ENCODE measurements around the gene TAS1R1.

TAS1R1 gene

GRCh38 chr1:6554907-6555778 is at the start of gene TAS1R1:
Gene TAS1R1 (plus strand): TSS chr1:6555307. CDS start chr1:6555374, 67 bp downstream.
- DNase-seq (ENCODE audit: low spot score in 2 of 2) (no peak), ATAC-seq (ENCODE audit: low read depth) (no peak)
- Mint-ChIP-seq H3K27me3 (no peaks in the 10 kb centered on the region), H3K4me1 (peaks cover 12% of the 10 kb centered on the region), H3K4me3 (peak within 1 kb of the TSS; percentile 83), H3K27ac (peak within 1 kb of the TSS; percentile 82), H3K9me3 (no peaks in the 10 kb centered on the region), H3K36me3 (peaks cover 3% of the 10 kb centered on the region)

DNA sequence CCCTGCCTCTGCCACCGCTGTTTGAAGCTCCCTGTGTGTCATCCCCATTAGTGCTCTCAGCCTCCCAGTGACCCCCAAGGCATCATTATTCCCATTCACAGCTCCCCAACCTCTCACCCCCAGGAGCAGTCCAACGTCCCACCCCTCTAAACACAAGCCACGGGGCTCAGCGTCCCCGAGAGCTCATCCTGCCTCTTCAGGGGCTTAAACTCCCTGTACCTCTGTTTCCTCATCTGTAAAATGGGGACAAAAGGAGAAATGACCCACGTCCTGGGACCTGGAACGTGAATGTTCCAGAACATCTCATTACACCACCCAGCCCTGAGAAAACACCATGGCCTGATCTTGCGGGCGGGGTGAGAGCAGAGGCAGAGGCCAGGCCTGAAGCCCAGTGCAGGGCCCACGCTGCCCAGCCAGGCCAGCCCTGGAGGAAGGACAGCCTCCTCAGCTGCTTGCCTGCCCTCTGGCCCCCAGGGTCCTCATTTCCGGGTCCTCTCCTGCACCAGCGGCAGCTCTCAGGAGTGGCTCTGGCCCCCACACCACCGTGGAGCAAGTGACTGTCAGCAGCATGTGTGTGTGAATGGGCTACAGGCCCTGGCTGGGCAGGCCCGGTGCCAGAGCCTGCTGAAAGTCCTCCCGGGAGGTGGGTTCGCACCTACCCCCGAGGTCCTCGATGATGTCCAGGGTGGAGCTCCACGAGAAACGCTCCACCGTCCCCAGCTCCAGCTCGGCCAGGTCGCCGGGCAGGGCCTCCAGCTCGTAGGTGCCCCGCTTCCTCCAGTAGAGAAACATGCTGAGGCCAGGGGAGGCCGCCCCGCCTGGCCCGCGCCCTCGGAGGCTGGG is 49.5 kb upstream of the TAS1R1 start:
- no peak for DNase-seq (ENCODE audit: low spot score in 2 of 2)

GRCh38 chr1:6506210-6507036 is 48.7 kb upstream of the TAS1R1 start:
- ATAC-seq (ENCODE audit: low read depth) = no peak
- Mint-ChIP-seq H3K4me3 (no peak overlapping the region), H3K27ac (no peak overlapping the region), H3K4me1 (no peaks in the 10 kb centered on the region), H3K27me3 (peaks cover 17% of the 10 kb centered on the region), H3K36me3 (no peaks in the 10 kb centered on the region), H3K9me3 (no peaks in the 10 kb centered on the region)
- no peak for DNase-seq (ENCODE audit: low spot score in 2 of 2)

More for the DNA sequence above, 49.5 kb upstream of the TAS1R1 start:
- no peak for ATAC-seq (ENCODE audit: low read depth)
- Mint-ChIP-seq H3K27me3 (peaks cover 23% of the 10 kb centered on the region), H3K4me1 (no peaks in the 10 kb centered on the region), H3K36me3 (no peaks in the 10 kb centered on the region), H3K27ac (no peak overlapping the region), H3K4me3 (no peak overlapping the region), H3K9me3 (no peaks in the 10 kb centered on the region)

DNA sequence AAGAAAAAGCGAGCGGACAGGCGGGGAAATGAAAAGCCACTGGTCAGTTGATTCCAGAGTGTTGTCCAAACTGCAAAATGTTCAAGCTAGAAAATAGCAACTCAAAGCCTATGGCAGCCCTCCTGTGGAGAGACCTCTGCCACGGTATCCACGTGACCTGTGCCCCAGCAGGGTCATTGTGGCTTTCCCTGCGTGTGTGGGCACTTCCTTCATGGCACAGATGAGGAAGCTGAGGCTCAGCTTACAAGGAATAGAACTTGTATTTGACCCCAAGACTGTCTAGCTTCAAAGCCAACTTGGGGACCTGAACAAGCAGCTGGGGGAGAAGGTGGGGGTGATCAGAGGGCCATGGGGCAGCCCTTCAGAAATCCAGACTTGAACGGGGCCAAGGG is 48.1 kb upstream of the TAS1R1 start:
- Mint-ChIP-seq H3K36me3 (no peaks in the 10 kb centered on the region), H3K27ac (no peak overlapping the region), H3K9me3 (no peaks in the 10 kb centered on the region), H3K27me3 (peaks cover 14% of the 10 kb centered on the region), H3K4me3 (no peak overlapping the region), H3K4me1 (no peaks in the 10 kb centered on the region)
- ATAC-seq (ENCODE audit: low read depth) (no peak), DNase-seq (ENCODE audit: low spot score in 2 of 2) (no peak)

- H3K27me3 Mint-ChIP-seq = peaks cover 14% of the 10 kb centered on the region
- no peaks in the 10 kb centered on the region for H3K9me3 Mint-ChIP-seq
- H3K36me3 Mint-ChIP-seq = no peaks in the 10 kb centered on the region
- no peak overlapping the region for H3K4me3 Mint-ChIP-seq
- no peak for DNase-seq (ENCODE audit: low spot score in 2 of 2)
- no peak overlapping the region for H3K27ac Mint-ChIP-seq
- ATAC-seq (ENCODE audit: low read depth) = no peak
- H3K4me1 Mint-ChIP-seq = no peaks in the 10 kb centered on the region
These were observed 47.6 kb upstream of the TAS1R1 start for GRCh38 chr1:6507461-6507911.

GRCh38 chr1:6508154-6508815 is 46.8 kb upstream of the TAS1R1 start:
- no peak for ATAC-seq (ENCODE audit: low read depth)
- Mint-ChIP-seq H3K9me3 (no peaks in the 10 kb centered on the region), H3K4me1 (no peaks in the 10 kb centered on the region), H3K27me3 (peaks cover 14% of the 10 kb centered on the region), H3K4me3 (no peak overlapping the region), H3K36me3 (no peaks in the 10 kb centered on the region), H3K27ac (no peak overlapping the region)
- no peak for DNase-seq (ENCODE audit: low spot score in 2 of 2)

DNA sequence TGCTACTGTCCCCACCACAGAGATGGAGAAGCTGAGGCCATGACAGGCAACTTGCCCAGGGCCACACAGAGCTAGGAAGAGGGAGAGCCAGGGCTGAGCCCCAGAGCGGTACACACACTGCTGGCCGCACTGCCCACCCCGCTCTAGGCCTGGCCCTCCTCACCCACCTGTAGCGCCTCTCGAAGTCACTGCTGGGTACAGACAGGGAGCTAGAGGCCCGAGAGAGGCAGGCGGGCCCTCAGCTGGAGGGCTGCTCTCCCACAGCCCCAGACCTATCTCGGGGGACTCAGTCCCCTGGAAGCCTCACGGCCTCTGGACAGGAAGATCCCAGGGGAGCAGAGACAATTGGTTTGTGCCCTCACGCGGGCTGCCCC is 46.3 kb upstream of the TAS1R1 start:
- H3K27me3 Mint-ChIP-seq = peaks cover 14% of the 10 kb centered on the region
- no peak overlapping the region for H3K27ac Mint-ChIP-seq
- no peak for ATAC-seq (ENCODE audit: low read depth)
- no peak overlapping the region for H3K4me3 Mint-ChIP-seq
- H3K9me3 Mint-ChIP-seq = no peaks in the 10 kb centered on the region
- no peaks in the 10 kb centered on the region for H3K4me1 Mint-ChIP-seq
- DNase-seq (ENCODE audit: low spot score in 2 of 2) = no peak
- no peaks in the 10 kb centered on the region for H3K36me3 Mint-ChIP-seq

DNA sequence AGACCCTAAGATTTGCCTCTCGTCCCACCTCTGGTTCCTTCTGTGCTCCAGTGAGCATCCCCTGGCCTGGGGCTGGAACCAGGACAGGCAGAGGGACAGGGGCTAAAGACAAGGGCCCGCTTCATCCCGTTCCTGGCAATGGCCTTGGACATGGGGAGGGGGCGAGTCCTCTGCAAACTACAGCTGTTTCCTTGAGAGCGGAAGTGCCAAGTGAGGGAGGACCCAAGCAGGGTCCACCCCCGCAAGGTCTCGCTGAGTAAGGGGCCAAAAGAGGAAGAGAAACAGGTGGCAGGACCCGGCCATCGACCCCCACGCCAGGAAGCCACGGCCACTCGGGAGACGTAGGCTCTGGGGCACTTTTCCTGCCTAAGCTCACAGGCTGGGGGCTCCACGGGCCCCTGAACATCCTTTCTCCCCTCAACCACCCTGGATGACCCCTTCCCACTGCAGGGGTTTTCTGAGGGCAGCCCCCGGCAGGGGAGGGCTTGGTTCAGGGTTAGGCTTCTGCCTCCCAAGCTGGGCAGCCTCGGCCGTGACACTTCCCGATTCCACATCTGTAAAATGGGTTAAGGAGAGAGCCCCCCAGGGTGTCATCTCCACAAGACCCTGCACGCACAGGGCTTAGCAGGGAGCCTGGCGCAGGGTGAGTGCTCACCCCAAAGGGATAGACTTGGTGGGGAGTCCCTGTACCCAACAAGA is 45.7 kb upstream of the TAS1R1 start:
- Mint-ChIP-seq H3K4me3 (no peak overlapping the region), H3K27ac (no peak overlapping the region), H3K9me3 (no peaks in the 10 kb centered on the region), H3K36me3 (no peaks in the 10 kb centered on the region), H3K27me3 (peaks cover 12% of the 10 kb centered on the region), H3K4me1 (no peaks in the 10 kb centered on the region)
- no peak for ATAC-seq (ENCODE audit: low read depth)
- no peak for DNase-seq (ENCODE audit: low spot score in 2 of 2)

- Mint-ChIP-seq H3K27ac (no peak overlapping the region), H3K4me1 (no peaks in the 10 kb centered on the region), H3K27me3 (peaks cover 9% of the 10 kb centered on the region), H3K36me3 (no peaks in the 10 kb centered on the region), H3K4me3 (no peak overlapping the region), H3K9me3 (no peaks in the 10 kb centered on the region)
- ATAC-seq (ENCODE audit: low read depth) (no peak), DNase-seq (ENCODE audit: low spot score in 2 of 2) (no peak)
These were observed 45.2 kb upstream of the TAS1R1 start for GRCh38 chr1:6509919-6510291.

DNA sequence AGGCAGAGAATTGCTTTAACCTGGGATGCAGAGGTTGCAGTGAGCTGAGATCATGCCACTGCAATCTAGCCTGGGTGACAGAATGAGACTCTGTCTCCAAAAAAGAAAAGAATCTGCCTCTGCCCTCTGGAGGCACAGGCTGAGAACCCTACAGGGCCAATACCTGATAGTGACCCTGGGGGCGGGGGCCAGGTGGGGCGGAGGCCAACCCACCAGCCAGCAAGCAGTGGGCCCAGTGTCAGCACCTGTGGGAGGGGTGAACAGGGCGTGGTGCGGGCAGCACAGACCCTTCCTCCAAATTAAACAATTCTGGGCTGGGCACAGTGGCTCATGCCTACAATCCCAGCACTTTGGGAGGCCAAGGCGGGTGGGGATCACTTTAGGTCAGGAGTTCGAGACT is 44.6 kb upstream of the TAS1R1 start:
- ATAC-seq (ENCODE audit: low read depth) = no peak
- Mint-ChIP-seq H3K27ac (no peak overlapping the region), H3K4me3 (no peak overlapping the region), H3K4me1 (no peaks in the 10 kb centered on the region), H3K27me3 (peaks cover 6% of the 10 kb centered on the region), H3K36me3 (no peaks in the 10 kb centered on the region), H3K9me3 (no peaks in the 10 kb centered on the region)
- no peak for DNase-seq (ENCODE audit: low spot score in 2 of 2)

GRCh38 chr1:6511056-6511455 is 44.1 kb upstream of the TAS1R1 start:
- no peaks in the 10 kb centered on the region for H3K36me3 Mint-ChIP-seq
- no peak overlapping the region for H3K4me3 Mint-ChIP-seq
- no peak overlapping the region for H3K27ac Mint-ChIP-seq
- no peak for ATAC-seq (ENCODE audit: low read depth)
- no peaks in the 10 kb centered on the region for H3K4me1 Mint-ChIP-seq
- H3K9me3 Mint-ChIP-seq = no peaks in the 10 kb centered on the region
- no peak for DNase-seq (ENCODE audit: low spot score in 2 of 2)
- peaks cover 6% of the 10 kb centered on the region for H3K27me3 Mint-ChIP-seq

- no peak for ATAC-seq (ENCODE audit: low read depth)
- no peak overlapping the region for H3K27ac Mint-ChIP-seq
- no peaks in the 10 kb centered on the region for H3K36me3 Mint-ChIP-seq
- no peak for DNase-seq (ENCODE audit: low spot score in 2 of 2)
- H3K9me3 Mint-ChIP-seq = no peaks in the 10 kb centered on the region
- H3K27me3 Mint-ChIP-seq = peaks cover 5% of the 10 kb centered on the region
- no peak overlapping the region for H3K4me3 Mint-ChIP-seq
- no peaks in the 10 kb centered on the region for H3K4me1 Mint-ChIP-seq
These were observed 43.4 kb upstream of the TAS1R1 start for GRCh38 chr1:6511561-6512244.
